Tibial nerve (tissue), 4 donors: ENCODE measurements around the gene MLANA. TPM values are rescaled to one million over a fixed set of nuclear protein-coding genes. Genes with fewer than 3 reads are reported as not detected.

Source experiments
- DNase-seq, 2 donors: peaks; one replicate each; pipeline ENCODE4 v3.0.0-alpha.2; 2019; ENCODE audit warnings: low spot score in 2 of 2
- H3K27ac ChIP-seq, 4 donors: fragments of 200-600 bp; sonication (generic) in 3 of 4; one replicate each; pipeline ENCODE4 v1.5.1; 2017 to 2019; ENCODE audit warnings: mild to moderate bottlenecking in 1 of 4
- H3K27me3 ChIP-seq, 2 donors: fragments of 200-600 bp; sonication (generic) in 1 of 2; one replicate each; pipeline versions ENCODE4 v1.5.1 to v1.6.0; 2017 to 2019
- H3K36me3 ChIP-seq, 3 donors: fragments of 200-600 bp; sonication (generic); one replicate each; pipeline ENCODE4 v1.5.1; 2018 to 2019
- H3K4me1 ChIP-seq, 4 donors: fragments of 200-600 bp; sonication (generic) in 3 of 4; one replicate each; pipeline ENCODE4 v1.5.1; 2017 to 2019
- H3K4me3 ChIP-seq, 4 donors: fragments of 200-600 bp; sonication (generic) in 3 of 4; one replicate each; pipeline ENCODE4 v1.5.1; 2017 to 2019; ENCODE audit warnings: mild to moderate bottlenecking in 1 of 4, moderate library complexity in 1 of 4
- H3K9me3 ChIP-seq, 4 donors: fragments of 200-600 bp; sonication (generic) in 3 of 4; one replicate each; pipeline ENCODE4 v1.5.1; 2017 to 2019
- CTCF ChIP-seq, 5 experiments: fragments of 200-600 bp in 3 of 5; fragments of 450-650 bp in 2 of 5; sonication (generic) in 3 of 5; IDR thresholded peaks; one replicate each; pipeline ENCODE4 v1.5.1; 2016 to 2019; ENCODE audit warnings: antibody characterized with exemption in 5 of 5, mild to moderate bottlenecking in 3 of 5, moderate library complexity in 2 of 5
- EP300 ChIP-seq, 2 donors: sonication (generic); formaldehyde crosslinking; IDR thresholded peaks; one replicate each; pipeline ENCODE4 v1.6.1; 2017; ENCODE audit warnings: antibody characterized with exemption in 2 of 2, mild to moderate bottlenecking in 1 of 2
- POLR2A ChIP-seq, 2 donors: fragments of 450-650 bp; IDR thresholded peaks; one replicate each; pipeline ENCODE4 v1.6.1; 2017; ENCODE audit warnings: antibody characterized with exemption in 2 of 2, mild to moderate bottlenecking in 2 of 2, moderate library complexity in 2 of 2
- WGBS, 2 donors: methylation state at CpG; one replicate each; pipeline ENCODE4 v1.1.5; 2018; 5-methylcytosine and 5-hydroxymethylcytosine counted together
- total RNA-seq, 4 donors: library from RNA; depleted of rRNA; stranded (reverse); fragments of >200 nt; gene quantifications; one replicate each; pipeline ENCODE4 v1.1.0, GENCODE V29; 2016

The MLANA gene
- total RNA-seq, 4 donors from 2014 or later: not detected

DNA sequence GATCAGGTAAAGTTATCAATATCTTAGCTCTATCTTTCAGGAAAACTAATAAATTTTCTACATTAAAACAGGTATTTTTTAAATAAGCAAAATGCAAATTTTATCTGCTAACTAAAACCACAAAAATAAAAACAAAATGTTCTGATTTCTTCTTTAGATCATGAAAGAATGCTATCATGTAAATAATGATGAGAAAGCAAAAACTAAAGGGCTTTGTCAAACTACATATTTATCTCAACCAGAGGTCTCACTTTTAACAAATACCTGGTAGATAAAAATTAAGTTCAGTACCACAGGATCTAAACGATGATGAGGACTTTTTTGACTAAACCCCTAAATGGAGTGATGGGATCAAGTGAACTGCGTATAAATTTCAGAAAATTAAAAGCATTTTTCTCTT, 50.5 kb downstream of the MLANA start:
- 91 to 98% methylated on average over 2 of the region's 2 CpGs for WGBS, 2 donors
- no peaks in the 10 kb centered on the region for H3K27me3 ChIP-seq
- no peak overlapping the region for H3K4me3 ChIP-seq
- H3K4me1 ChIP-seq: no peaks in the 10 kb centered on the region
- no peak for TF ChIP-seq CTCF (IDR thresholded peaks at IDR 0.05)
- no peak for TF ChIP-seq POLR2A (IDR thresholded peaks at IDR 0.05)
- no peak for TF ChIP-seq EP300 (IDR thresholded peaks at IDR 0.05)
- H3K36me3 ChIP-seq: peaks cover 0 to 3% (median 0%) of the 10 kb centered on the region in 3 donors
- DNase-seq: no peak
- H3K27ac ChIP-seq: no peak overlapping the region
- H3K9me3 ChIP-seq: no peaks in the 10 kb centered on the region

DNA sequence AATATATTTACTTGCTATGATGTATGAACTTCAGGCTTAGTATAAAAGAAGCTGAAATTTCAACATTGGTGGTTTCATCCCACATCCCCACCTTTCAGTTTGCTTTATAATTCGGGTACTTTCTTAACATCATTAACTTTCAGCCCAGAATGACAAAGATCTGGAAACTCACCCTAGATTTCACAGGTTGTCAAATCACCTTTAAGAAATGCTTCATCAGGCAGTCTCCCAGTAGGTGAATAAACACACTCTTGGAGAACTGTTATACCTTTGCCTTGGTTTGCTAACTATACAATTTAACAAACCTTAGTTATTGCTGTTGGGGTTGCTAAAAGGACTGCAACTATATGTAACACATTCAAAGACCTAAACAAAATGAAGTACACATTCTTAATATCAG, 54.4 kb downstream of the MLANA start:
- Histone ChIP-seq H3K4me1 (peaks cover 0 to 8% (median 4%) of the 10 kb centered on the region in 4 donors), H3K36me3 (no peaks in the 10 kb centered on the region), H3K9me3 (no peaks in the 10 kb centered on the region), H3K27me3 (no peaks in the 10 kb centered on the region), H3K4me3 (no peak overlapping the region), H3K27ac (no peak overlapping the region)
- no peak for TF ChIP-seq CTCF (IDR thresholded peaks at IDR 0.05)
- TF ChIP-seq POLR2A (IDR thresholded peaks at IDR 0.05): no peak
- TF ChIP-seq EP300 (IDR thresholded peaks at IDR 0.05): no peak
- WGBS, 2 donors: 86 to 91% methylated on average over 1 of the region's 1 CpG
- DNase-seq: no peak

- Histone ChIP-seq H3K4me3 (no peak overlapping the region), H3K9me3 (no peaks in the 10 kb centered on the region), H3K27ac (no peak overlapping the region), H3K36me3 (no peaks in the 10 kb centered on the region), H3K27me3 (no peaks in the 10 kb centered on the region), H3K4me1 (peaks cover 0 to 8% (median 4%) of the 10 kb centered on the region in 4 donors)
- 67 to 84% methylated on average over 2 of the region's 2 CpGs for whole genome bisulfite sequencing, 2 donors
- TF ChIP-seq EP300 (IDR thresholded peaks at IDR 0.05) (no peak), POLR2A (IDR thresholded peaks at IDR 0.05) (no peak), CTCF (IDR thresholded peaks at IDR 0.05) (no peak)
- DNase-seq: no peak
These were observed 57.2 kb downstream of the MLANA start for GRCh38 chr9:5947912-5948311.

DNA sequence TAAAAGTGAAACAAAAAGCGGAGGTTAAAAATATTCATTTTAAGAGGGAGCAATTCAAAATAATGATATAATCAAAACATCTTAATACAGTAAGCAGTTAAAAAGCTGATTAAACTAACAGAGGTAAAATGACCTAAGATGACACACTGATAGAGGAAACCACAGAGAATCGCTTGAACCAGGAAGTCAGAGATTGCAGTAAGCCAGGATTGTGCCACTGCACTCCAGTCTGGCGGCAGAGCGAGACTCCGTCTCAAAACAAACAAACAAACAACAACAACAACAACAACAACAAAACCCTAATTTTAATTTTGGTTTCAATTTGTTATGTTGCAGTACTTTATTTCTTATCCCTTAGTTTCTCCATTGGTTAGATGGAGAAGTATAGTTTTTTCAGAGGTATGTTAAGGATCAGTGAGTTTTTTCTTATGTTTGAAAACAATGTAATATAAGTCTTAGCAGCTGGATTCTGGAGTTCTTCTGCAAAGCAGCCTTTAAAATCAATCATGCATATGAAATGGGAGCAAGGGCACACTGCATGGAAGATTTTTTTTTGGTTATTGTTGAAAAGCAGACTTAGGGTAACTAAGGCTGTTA, 58.5 kb downstream of the MLANA start:
- no peaks in the 10 kb centered on the region for H3K36me3 ChIP-seq
- H3K27ac ChIP-seq: no peak overlapping the region
- no peak for DNase-seq
- H3K27me3 ChIP-seq: no peaks in the 10 kb centered on the region
- 28 to 37% methylated on average over 5 of the region's 5 CpGs for WGBS, 2 donors
- no peaks in the 10 kb centered on the region for H3K9me3 ChIP-seq
- H3K4me3 ChIP-seq: peak overlapping the region in 1 of 4 donors; percentile 4
- H3K4me1 ChIP-seq: peaks cover 0 to 8% (median 4%) of the 10 kb centered on the region in 4 donors
- TF ChIP-seq POLR2A (IDR thresholded peaks at IDR 0.05) (no peak), EP300 (IDR thresholded peaks at IDR 0.05) (no peak), CTCF (IDR thresholded peaks at IDR 0.05) (no peak)

GRCh38 chr9:5950261-5950660, 59.6 kb downstream of the MLANA start:
- DNase-seq: no peak

More at GRCh38 chr9:5950261-5950660, 59.6 kb downstream of the MLANA start:
- Histone ChIP-seq H3K4me3 (no peak overlapping the region), H3K36me3 (no peaks in the 10 kb centered on the region), H3K27ac (no peak overlapping the region), H3K9me3 (no peaks in the 10 kb centered on the region), H3K27me3 (no peaks in the 10 kb centered on the region), H3K4me1 (peaks cover 0 to 8% (median 4%) of the 10 kb centered on the region in 4 donors)
- TF ChIP-seq POLR2A (IDR thresholded peaks at IDR 0.05): no peak
- TF ChIP-seq EP300 (IDR thresholded peaks at IDR 0.05): no peak
- no peak for TF ChIP-seq CTCF (IDR thresholded peaks at IDR 0.05)
- 89 to 98% methylated on average over 1 of the region's 1 CpG for WGBS, 2 donors
